GM19463 (cell line): ENCODE results near the gene HDAC6.
"Not testable (repeated sequence)": the region's sequence is repeated elsewhere in the genome, so short reads cannot be mapped to it uniquely, and the experiment has no call there.

Experiments
- ATAC-seq: cut with Tn5 transposase; IDR thresholded peaks from one replicate; pipeline ENCODE4 v1.9.1; 2021; ENCODE audit warnings: mild to moderate bottlenecking, moderate library complexity; ENCODE audit not compliant: unreplicated experiment

Gene HDAC6

GRCh38 chrX:48823053-48823452 lies 21.2 kb downstream of the HDAC6 start:
- ATAC-seq, result no peak

DNA sequence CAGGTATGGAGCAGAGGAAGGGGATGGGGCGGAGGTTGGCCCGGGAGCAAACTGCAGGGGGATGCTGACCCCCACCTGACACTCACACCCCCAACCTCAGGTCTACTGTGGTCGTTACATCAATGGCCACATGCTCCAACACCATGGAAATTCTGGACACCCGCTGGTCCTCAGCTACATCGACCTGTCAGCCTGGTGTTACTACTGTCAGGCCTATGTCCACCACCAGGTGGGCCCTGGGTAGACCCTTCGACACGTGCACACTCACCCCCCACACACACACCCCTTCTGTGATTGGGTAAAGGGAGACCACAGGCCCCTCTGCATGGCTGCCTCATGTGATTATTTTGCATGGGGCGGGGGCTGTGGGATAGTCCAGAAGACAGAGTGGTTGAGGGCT lies 22.2 kb downstream of the HDAC6 start:
- ATAC-seq, result no peak

DNA sequence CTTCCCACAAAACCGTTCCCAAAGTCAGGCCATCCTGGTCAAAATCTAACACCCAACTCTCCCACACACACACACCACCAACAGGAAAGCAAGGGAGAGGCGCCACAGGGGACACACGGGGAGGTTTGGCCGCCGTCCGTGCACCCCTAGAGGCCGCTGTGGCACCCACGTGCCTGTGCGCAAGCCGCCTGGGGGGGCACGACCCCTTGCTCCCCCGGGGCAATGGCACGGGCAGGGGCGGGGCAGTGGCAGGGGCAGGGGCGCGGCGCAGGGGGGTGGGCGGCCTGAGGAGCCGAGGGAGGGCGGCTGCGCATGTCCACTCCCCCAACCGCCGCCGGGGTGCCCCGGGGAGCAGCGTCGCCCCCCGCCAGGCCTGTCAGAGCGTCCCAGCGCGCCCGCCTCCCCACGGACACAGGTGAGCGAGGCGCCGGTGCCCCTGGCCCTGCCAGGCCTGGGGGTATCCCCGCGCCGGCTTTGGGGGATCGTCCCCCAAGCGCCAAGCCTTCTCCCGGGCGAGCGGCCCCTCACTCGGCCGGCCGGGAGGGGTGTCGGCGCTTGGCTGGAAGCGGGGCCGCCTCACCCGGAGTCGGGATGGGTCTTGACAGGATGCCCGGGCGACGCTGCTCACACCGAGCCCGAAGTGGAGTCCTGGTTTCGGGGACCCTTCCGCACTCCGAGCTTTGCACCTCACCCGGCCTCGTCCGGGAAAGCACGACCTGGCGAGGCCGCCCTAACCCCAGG lies 24.4 kb downstream of the HDAC6 start, which contains the start of gene ERAS:
Gene ERAS, plus strand, starts transcription at position 379 of the 741 bp plus-strand sequence. CDS start 2,611 bp downstream, outside the sequence.
- ATAC-seq, result no peak

GRCh38 chrX:48826876-48827653 lies 25.2 kb downstream of the HDAC6 start:
- ATAC-seq, result no peak

- ATAC-seq, result no peak
Measured at GRCh38 chrX:48827654-48827968, 25.7 kb downstream of the HDAC6 start.

- ATAC-seq, result no peak
Measured at GRCh38 chrX:48829016-48829735, 27.3 kb downstream of the HDAC6 start.

DNA sequence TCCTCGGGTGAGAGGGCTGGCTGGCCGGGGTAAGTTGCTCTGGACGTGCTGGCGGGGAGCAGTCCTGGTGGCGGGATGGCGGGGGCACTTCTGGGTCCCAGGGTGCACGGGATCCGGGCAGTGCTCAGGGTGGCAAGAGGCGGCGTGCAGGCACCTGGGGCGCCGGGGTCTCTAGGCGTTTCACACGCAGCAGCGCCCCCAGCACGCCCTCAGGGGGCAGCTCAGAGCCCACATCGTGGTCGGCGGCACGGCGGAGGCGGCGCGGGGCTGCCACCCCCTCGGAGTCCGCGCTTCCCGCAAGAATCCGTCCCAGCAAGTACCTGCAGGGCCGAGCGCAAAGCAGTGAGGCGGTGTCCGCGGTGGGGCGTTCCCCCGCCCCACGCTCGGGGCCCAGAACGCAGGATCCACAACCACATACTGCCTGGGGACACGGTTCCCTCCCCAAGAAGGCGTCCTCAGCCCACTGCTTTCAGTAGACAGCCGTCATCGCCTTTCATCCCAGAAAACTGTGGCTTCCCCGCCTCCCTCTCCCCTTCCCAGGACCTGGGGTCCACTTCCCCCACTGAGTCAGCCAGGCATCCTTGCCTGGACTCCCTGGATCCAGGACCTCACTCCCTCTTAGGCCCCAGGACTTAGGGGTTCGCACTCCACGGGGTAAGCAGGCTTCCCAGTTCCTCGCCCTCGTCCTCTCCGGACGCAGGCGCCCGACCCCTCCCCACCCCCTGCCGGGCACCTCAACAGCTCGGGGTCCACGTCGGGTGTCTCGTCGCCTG lies 29.5 kb downstream of the HDAC6 start:
- no peak for ATAC-seq

DNA sequence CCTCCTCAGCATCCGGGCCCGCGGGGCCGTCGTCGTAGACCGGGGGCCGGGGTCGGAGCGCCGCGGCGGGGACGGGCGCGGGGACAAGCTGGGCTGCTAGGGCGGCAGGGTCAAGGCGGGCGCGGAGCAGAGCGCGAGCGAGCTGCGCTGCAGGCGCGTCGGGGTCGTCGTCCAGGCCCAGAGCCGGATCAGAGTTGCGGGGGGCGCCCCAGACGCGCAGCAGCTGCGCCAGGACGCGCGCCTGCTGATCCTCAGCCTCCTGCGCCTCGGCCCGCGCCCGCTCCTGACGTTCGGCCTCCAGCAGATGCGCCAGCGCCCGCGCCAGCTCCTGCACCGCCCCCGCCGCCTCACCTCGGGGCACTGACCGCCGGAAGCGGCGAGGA lies 30.0 kb downstream of the HDAC6 start:
- ATAC-seq, result no peak

GRCh38 chrX:48833542-48834138 lies 31.8 kb downstream of the HDAC6 start:
- ATAC-seq, result no peak

- ATAC-seq, result no peak
Measured at GRCh38 chrX:48834383-48834709, 32.5 kb downstream of the HDAC6 start.

GRCh38 chrX:48835524-48836329 lies 33.9 kb downstream of the HDAC6 start, which contains the start of gene PCSK1N:
Gene PCSK1N (minus strand): TSS chrX:48835610. CDS start chrX:48835532, 78 bp downstream.
- no peak for ATAC-seq

DNA sequence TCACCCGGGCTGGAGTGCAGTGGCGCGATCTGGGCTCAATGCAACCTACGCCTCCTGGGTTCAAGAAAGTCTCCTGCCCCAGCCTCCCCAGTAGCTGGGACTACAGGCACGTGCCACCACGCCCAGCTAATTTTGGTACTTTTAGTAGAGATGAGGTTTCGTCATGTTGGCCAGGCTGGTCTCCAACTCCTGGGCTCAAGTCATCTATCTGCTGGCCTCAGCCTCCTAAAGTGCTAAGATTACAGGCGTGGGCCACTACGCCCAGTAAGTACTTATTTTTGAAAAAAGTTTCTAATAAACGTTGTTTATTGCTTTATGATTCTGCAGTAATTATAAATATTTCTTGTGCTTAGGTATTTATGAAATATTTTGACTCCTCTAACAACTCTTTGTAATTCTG lies 37.8 kb downstream of the HDAC6 start:
- ATAC-seq, result no peak

GRCh38 chrX:48848847-48849246 lies 47.0 kb downstream of the HDAC6 start:
- ATAC-seq, result no peak

DNA sequence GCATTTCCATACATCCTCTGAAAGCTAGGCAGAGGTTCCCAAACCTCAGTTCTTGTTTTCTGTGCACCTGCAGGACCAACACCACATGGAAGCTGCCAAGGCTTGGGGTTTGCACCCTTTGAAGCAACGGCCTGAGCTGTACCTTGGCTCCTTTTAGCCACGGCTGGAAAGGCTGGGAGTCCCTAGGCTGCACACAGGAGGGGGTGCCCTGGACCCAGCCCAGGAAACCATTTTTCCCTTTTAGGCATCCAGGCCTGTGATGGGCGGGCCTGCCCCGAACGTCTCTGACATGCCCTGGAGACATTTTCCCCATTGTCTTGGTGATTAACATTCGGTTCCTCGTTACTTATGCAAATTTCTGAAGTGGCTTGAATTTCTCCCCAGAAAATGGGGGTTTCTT lies 51.0 kb downstream of the HDAC6 start:
- no peak for ATAC-seq

DNA sequence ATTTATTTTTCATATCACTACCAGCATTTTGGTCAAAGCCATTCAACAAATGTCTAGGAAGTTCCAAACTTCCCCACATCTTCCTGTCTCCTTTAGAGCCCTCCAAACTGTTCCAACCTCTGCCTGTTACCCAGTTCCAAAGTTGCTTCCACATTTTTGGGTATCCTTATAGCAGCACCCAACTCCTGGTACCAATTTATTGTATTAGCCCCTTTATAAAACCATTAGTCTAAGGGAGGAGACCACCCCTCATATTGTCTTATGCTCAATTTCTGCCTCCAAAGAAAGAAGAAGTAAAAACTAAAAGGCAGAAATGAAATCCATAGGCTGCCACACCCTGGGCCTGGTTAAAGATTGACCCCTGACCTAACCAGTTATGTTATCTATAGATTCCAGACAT lies 51.6 kb downstream of the HDAC6 start:
- not testable (repeated sequence) for ATAC-seq

- ATAC-seq, result not testable (repeated sequence)
Measured at GRCh38 chrX:48854121-48854804, 52.4 kb downstream of the HDAC6 start.

DNA sequence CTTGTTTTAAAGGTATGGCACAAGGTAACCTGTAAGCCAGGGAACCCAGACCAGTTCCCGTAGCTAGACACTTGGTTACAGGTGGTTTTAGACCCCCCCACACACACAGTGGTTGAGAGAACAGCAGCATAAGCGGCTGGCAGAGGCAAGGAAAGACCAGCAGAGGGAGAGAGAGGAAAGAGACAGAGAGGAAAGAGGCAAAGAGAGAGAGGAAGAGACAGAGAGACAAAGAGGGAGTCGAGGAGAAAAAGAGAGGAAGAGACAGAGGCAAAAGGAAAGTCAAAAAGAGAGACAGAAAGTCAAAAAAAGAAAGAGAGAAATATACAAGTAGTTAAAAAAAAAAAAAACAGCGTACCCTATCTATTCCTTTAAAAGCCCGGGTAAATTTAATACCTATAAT lies 53.0 kb downstream of the HDAC6 start:
- ATAC-seq, result no peak

DNA sequence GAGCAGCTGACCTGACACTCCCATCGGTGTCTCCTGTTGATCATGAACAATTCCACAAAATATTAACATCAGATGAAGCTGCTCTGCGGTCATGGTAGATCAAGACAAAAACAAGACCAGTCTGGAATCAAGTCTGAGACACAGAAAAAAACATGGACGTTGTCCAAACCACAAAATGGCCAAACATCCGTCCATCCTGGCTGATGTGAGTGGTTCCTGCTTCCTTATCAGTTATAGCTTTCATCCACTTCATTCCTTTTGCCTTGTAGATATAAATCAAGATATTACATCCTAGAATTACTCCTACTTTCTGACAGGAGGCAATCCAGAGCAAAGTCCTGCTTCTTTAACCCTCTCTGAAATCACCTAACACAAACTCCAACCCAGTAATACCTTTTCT lies 62.3 kb downstream of the HDAC6 start:
- no peak for ATAC-seq

- ATAC-seq, result not testable (repeated sequence)
Measured at GRCh38 chrX:48872017-48872416, 70.2 kb downstream of the HDAC6 start.
